Endothelial cell of hepatic sinusoid (primary cell): ENCODE measurements around the gene CAV1.

Experiments used
- in situ Hi-C: cut with HindIII; loops from 2 replicates; pipeline ENCODE4 v1.10.0; 2017; ENCODE audit warnings: low sequenced_read_pairs

The CAV1 gene

GRCh38 chr7:116502201-116503096, 22.4 kb upstream of the CAV1 start:
- in situ Hi-C loops, result no loop called here

GRCh38 chr7:116503835-116504234, 21.0 kb upstream of the CAV1 start:
- in situ Hi-C loops, result no loop called here

- in situ Hi-C loops, result no loop called here
Observed at GRCh38 chr7:116505278-116505677, 19.6 kb upstream of the CAV1 start.

GRCh38 chr7:116505823-116506222, 19.0 kb upstream of the CAV1 start:
- in situ Hi-C loops, result no loop called here

GRCh38 chr7:116509982-116510579, 14.8 kb upstream of the CAV1 start:
- in situ Hi-C loops, result no loop called here

GRCh38 chr7:116510795-116511194, 14.0 kb upstream of the CAV1 start:
- in situ Hi-C loops, result no loop called here

GRCh38 chr7:116511552-116512519, 13.0 kb upstream of the CAV1 start:
- in situ Hi-C loops, result no loop called here

GRCh38 chr7:116512520-116513188, 12.2 kb upstream of the CAV1 start:
- in situ Hi-C loops, result no loop called here

- in situ Hi-C loops, result no loop called here
Observed at GRCh38 chr7:116515584-116515983, 9.3 kb upstream of the CAV1 start.

- in situ Hi-C loops, result no loop called here
Observed at GRCh38 chr7:116516324-116516723, 8.5 kb upstream of the CAV1 start.

GRCh38 chr7:116517626-116518025, 7.2 kb upstream of the CAV1 start:
- in situ Hi-C loops, result no loop called here

GRCh38 chr7:116518961-116519360, 5.9 kb upstream of the CAV1 start:
- in situ Hi-C loops, result no loop called here

GRCh38 chr7:116521046-116521664, 3.7 kb upstream of the CAV1 start:
- in situ Hi-C loops, result loop anchor here (5.0 kb wide), 1 partner anchor 66 kb away; no protein-coding TSS in a partner anchor

- in situ Hi-C loops, result loop anchor here (5.0 kb wide), 1 partner anchor 65 kb away; no protein-coding TSS in a partner anchor
Observed at GRCh38 chr7:116522247-116522646, 2.6 kb upstream of the CAV1 start.

- in situ Hi-C loops, result loop anchor here (5.0 kb wide), 1 partner anchor 63 kb away; no protein-coding TSS in a partner anchor
Observed at GRCh38 chr7:116524221-116524608, 621 bp upstream of the CAV1 start.

GRCh38 chr7:116525298-116525912, 569 bp downstream of the CAV1 start:
- in situ Hi-C loops, result no loop called here

- in situ Hi-C loops, result no loop called here
Observed at GRCh38 chr7:116525913-116526861, 1.4 kb downstream of the CAV1 start.

- in situ Hi-C loops, result no loop called here
Observed at GRCh38 chr7:116526897-116527296, 2.1 kb downstream of the CAV1 start.
